Measurements from ENCODE around the gene PLXNA2.

- TF ChIP-seq POLR2A (IDR thresholded peaks at IDR 0.05) (no peak), CTCF (IDR thresholded peaks at IDR 0.05) (no peak)
Measured at GRCh38 chr1:208179961-208180409, 64.2 kb downstream of the PLXNA2 start.

Data from esophagus squamous epithelium (tissue), 4 donors.